Neural progenitor cell (in vitro differentiated cells): ENCODE results near the gene DOK1. TPM values are rescaled to one million over a fixed set of nuclear protein-coding genes. Genes with fewer than 3 reads are reported as not detected.

ENCODE experiments used
- DNase-seq: peaks from one replicate; pipeline ENCODE4 v3.0.0-alpha.2; 2016; ENCODE audit warnings: low spot score
- H2AFZ ChIP-seq: fragments of 200-600 bp; sonication (generic); replicated peaks from 2 replicates; pipeline ENCODE4 v1.6.1; 2016; ENCODE audit warnings: antibody characterized with exemption
- H3F3A ChIP-seq: fragments of 200-600 bp; sonication (generic); 2 replicates; pipeline ENCODE4 v1.6.1; 2016; ENCODE audit warnings: antibody characterized with exemption, low read depth
- H3K27ac ChIP-seq: fragments of 200-600 bp; sonication (generic); 2 replicates; pipeline ENCODE4 v1.5.1; 2016; ENCODE audit warnings: mild to moderate bottlenecking
- H3K27me3 ChIP-seq: fragments of 200-600 bp; sonication (generic); 2 replicates; pipeline ENCODE4 v1.6.1; 2016; ENCODE audit warnings: mild to moderate bottlenecking, moderate library complexity
- H3K36me3 ChIP-seq: fragments of 200-600 bp; sonication (generic); 2 replicates; pipeline ENCODE4 v1.5.1; 2016
- H3K4me1 ChIP-seq: fragments of 200-600 bp; sonication (generic); 2 replicates; pipeline ENCODE4 v1.6.1; 2016; ENCODE audit warnings: mixed run types
- H3K4me2 ChIP-seq: fragments of 200-600 bp; sonication (generic); 2 replicates; pipeline ENCODE4 v1.6.1; 2016
- H3K4me3 ChIP-seq: fragments of 200-600 bp; sonication (generic); 2 replicates; pipeline ENCODE4 v1.5.1; 2016
- H3K79me2 ChIP-seq: fragments of 200-600 bp; sonication (generic); 2 replicates; pipeline ENCODE4 v1.6.1; 2016; ENCODE audit warnings: low read depth
- H3K9ac ChIP-seq: fragments of 200-600 bp; sonication (generic); 2 replicates; pipeline ENCODE4 v1.6.1; 2016
- H3K9me3 ChIP-seq: fragments of 200-600 bp; sonication (generic); 2 replicates; pipeline ENCODE4 v1.5.1; 2016; ENCODE audit warnings: low read depth
- H4K20me1 ChIP-seq: fragments of 200-600 bp; sonication (generic); 2 replicates; pipeline ENCODE4 v1.6.1; 2016; ENCODE audit warnings: low read depth
- H3K27ac Mint-ChIP-seq: 3 replicates; pipeline ENCODE4 v1.8.0; 2021; ENCODE audit warnings: mixed read lengths
- H3K27me3 Mint-ChIP-seq: 2 replicates; pipeline ENCODE4 v1.8.0; 2022; ENCODE audit warnings: low read depth, mild to moderate bottlenecking, inconsistent platforms, moderate library complexity, mixed read lengths; ENCODE audit not compliant: insufficient read depth
- H3K36me3 Mint-ChIP-seq: 3 replicates; pipeline ENCODE4 v1.8.0; 2021; ENCODE audit warnings: mixed read lengths
- H3K4me1 Mint-ChIP-seq: 3 replicates; pipeline ENCODE4 v1.8.0; 2021; ENCODE audit warnings: mixed read lengths
- H3K4me3 Mint-ChIP-seq: 3 replicates; pipeline ENCODE4 v1.8.0; 2021; ENCODE audit warnings: mild to moderate bottlenecking, moderate library complexity, mixed read lengths
- H3K9me3 Mint-ChIP-seq: 3 replicates; pipeline ENCODE4 v1.8.0; 2020; ENCODE audit warnings: mixed read lengths
- EZH2 ChIP-seq: fragments of 200-600 bp; sonication (generic); IDR thresholded peaks from 2 replicates; pipeline ENCODE4 v1.6.1; 2017; ENCODE audit warnings: antibody characterized with exemption, mild to moderate bottlenecking, moderate library complexity
- EZH2phosphoT487 ChIP-seq: fragments of 200-600 bp; sonication (generic); IDR thresholded peaks from 2 replicates; pipeline ENCODE4 v1.6.1; 2017; ENCODE audit warnings: antibody characterized with exemption
- total RNA-seq: library from RNA; depleted of rRNA; stranded (reverse); fragments of >200 nt; gene quantifications from 2 replicates; pipeline ENCODE4 v1.2.3, GENCODE V29; 2015; ENCODE audit warnings: low replicate concordance
- TF ChIP-seq, protein P1 (sequence below): fragments of 200-600 bp; sonication (generic); IDR thresholded peaks from 2 replicates; pipeline ENCODE4 v1.5.1; 2017; ENCODE audit warnings: antibody characterized with exemption, mild to moderate bottlenecking

The DOK1 gene
- total RNA-seq, 1 donor from 2014 or later: 3.4 TPM

DNA sequence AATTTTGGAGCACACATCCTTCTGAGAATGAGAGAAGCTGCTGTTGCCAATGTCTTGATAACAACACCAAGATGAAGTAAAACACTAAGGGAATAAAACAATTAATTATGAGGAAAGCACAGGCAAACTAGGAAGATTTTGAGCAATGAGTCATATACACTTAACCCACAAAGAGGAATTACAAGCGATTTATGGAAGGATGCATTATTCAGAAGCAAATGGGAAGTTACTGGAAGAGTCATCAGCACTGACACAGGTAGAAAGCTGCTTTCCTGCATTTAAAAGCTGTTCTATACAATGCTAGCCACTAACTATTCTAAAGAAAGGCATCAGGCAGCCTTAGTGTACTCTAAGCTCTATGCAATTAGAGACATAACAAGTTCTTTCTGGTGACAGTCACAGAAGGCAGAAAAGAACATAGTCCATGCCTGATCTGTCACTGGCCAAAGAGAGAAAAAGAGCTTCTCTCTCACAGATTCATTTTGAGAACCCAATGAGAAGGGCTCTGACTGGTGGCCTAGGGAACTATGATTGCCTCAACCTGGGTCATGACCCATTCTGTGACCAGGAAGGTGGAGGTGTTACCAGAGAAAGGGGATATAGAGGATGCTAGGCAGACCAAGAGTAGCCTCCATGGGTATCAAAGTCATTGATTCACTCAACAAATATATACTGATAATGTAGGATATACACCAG, 48.2 kb downstream of the DOK1 start:
- Mint-ChIP-seq H3K36me3 (no peaks in the 10 kb centered on the region), H3K27ac (no peak overlapping the region), H3K4me3 (no peak overlapping the region), H3K9me3 (no peaks in the 10 kb centered on the region), H3K27me3 (peaks cover 5% of the 10 kb centered on the region), H3K4me1 (no peaks in the 10 kb centered on the region)
- Histone ChIP-seq H3F3A (no peaks in the 10 kb centered on the region), H4K20me1 (no peaks in the 10 kb centered on the region), H3K9ac (no peak overlapping the region), H3K4me3 (no peak overlapping the region), H3K79me2 (no peaks in the 10 kb centered on the region), H3K9me3 (no peaks in the 10 kb centered on the region), H2AFZ (no peak overlapping the region), H3K4me2 (no peak overlapping the region), H3K4me1 (no peaks in the 10 kb centered on the region), H3K27me3 (peaks cover 23% of the 10 kb centered on the region), H3K27ac (no peak overlapping the region), H3K36me3 (no peaks in the 10 kb centered on the region)
- TF ChIP-seq EZH2phosphoT487: no peak
- TF ChIP-seq, protein P1, sequence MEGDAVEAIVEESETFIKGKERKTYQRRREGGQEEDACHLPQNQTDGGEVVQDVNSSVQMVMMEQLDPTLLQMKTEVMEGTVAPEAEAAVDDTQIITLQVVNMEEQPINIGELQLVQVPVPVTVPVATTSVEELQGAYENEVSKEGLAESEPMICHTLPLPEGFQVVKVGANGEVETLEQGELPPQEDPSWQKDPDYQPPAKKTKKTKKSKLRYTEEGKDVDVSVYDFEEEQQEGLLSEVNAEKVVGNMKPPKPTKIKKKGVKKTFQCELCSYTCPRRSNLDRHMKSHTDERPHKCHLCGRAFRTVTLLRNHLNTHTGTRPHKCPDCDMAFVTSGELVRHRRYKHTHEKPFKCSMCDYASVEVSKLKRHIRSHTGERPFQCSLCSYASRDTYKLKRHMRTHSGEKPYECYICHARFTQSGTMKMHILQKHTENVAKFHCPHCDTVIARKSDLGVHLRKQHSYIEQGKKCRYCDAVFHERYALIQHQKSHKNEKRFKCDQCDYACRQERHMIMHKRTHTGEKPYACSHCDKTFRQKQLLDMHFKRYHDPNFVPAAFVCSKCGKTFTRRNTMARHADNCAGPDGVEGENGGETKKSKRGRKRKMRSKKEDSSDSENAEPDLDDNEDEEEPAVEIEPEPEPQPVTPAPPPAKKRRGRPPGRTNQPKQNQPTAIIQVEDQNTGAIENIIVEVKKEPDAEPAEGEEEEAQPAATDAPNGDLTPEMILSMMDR: no peak
- no peak for TF ChIP-seq EZH2
- DNase-seq: no peak

DNA sequence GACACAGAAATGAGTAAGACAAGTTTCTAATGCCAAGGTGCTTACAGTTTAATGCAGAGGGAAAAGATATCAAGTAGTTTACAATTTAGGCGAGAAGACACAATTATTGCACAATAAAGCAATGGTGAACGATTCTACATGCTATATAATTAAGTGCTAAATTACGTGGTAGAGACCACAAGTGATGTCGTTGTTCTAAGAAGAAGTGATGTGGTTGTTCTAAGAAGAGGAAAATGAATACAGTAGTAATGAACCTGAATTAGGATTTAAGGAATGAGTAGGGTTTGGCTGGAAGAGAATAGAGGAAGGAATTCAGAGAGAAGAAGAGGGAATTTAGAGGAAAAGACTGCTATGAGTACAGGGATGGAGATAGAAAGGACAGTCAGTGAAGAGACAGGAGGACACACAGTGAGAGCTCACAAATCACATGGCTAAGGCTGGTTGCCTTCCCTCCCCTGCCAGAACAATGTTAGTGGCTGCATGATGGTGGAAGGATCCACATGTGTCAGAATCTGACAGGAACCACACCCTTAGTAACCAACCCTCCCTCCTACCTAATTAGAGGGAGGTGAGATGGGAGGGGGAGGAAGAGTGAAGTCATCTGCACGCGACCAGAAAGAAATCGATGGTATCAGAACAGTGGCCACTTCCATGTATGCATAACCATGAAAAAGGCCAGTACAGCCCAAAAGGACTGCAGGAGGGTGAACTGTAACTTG, 48.9 kb downstream of the DOK1 start:
- no peak overlapping the region for H3K4me3 ChIP-seq
- H3K36me3 Mint-ChIP-seq: no peaks in the 10 kb centered on the region
- H3K36me3 ChIP-seq: no peaks in the 10 kb centered on the region
- no peak overlapping the region for H2AFZ ChIP-seq
- H3K9me3 Mint-ChIP-seq: no peaks in the 10 kb centered on the region
- no peaks in the 10 kb centered on the region for H3K4me1 Mint-ChIP-seq
- DNase-seq: no peak
- no peak overlapping the region for H3K4me3 Mint-ChIP-seq
- no peaks in the 10 kb centered on the region for H3K9me3 ChIP-seq
- no peaks in the 10 kb centered on the region for H3K4me1 ChIP-seq
- H3K4me2 ChIP-seq: no peak overlapping the region
- no peak overlapping the region for H3K27ac ChIP-seq
- H3K79me2 ChIP-seq: no peaks in the 10 kb centered on the region
- no peak overlapping the region for H3K9ac ChIP-seq
- peaks cover 23% of the 10 kb centered on the region for H3K27me3 ChIP-seq
- H3K27me3 Mint-ChIP-seq: peaks cover 5% of the 10 kb centered on the region
- no peak overlapping the region for H3K27ac Mint-ChIP-seq
- H4K20me1 ChIP-seq: no peaks in the 10 kb centered on the region
- no peaks in the 10 kb centered on the region for H3F3A ChIP-seq
- TF ChIP-seq, protein P1: no peak
- TF ChIP-seq EZH2phosphoT487 (no peak), EZH2 (no peak)

DNA sequence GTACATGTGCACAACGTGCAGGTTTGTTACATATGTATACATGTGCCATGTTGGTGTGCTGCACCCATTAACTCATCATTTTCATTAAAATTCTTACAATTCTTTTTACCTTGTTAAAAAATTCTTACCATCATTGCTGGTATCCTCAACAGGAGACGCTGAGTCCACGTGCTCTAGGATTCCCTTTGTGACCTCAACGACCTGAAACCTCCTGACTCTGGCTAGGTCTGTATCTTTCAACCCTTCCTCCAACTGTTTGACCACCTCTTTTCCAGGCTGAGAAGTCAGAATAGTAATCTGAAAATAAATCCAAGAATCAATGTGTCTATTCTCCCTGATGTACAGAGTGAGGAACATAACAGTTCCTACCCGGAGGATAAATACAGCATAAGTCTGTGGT, 52.4 kb downstream of the DOK1 start:
- Mint-ChIP-seq H3K27ac (no peak overlapping the region), H3K27me3 (peaks cover 5% of the 10 kb centered on the region), H3K9me3 (peaks cover 8% of the 10 kb centered on the region), H3K4me1 (no peaks in the 10 kb centered on the region), H3K4me3 (no peak overlapping the region), H3K36me3 (no peaks in the 10 kb centered on the region)
- no peaks in the 10 kb centered on the region for H3F3A ChIP-seq
- no peak for DNase-seq
- no peak overlapping the region for H3K27ac ChIP-seq
- no peaks in the 10 kb centered on the region for H3K9me3 ChIP-seq
- TF ChIP-seq, protein P1: no peak
- TF ChIP-seq EZH2: no peak
- TF ChIP-seq EZH2phosphoT487: no peak
- no peak overlapping the region for H2AFZ ChIP-seq
- H3K27me3 ChIP-seq: peaks cover 10% of the 10 kb centered on the region
- no peak overlapping the region for H3K4me3 ChIP-seq
- no peak overlapping the region for H3K9ac ChIP-seq
- no peaks in the 10 kb centered on the region for H4K20me1 ChIP-seq
- no peaks in the 10 kb centered on the region for H3K36me3 ChIP-seq
- H3K4me1 ChIP-seq: no peaks in the 10 kb centered on the region
- H3K4me2 ChIP-seq: no peak overlapping the region
- no peaks in the 10 kb centered on the region for H3K79me2 ChIP-seq

Other genes with a start within 250 kb of the DOK1 start
- 1.7 and 2.0 TPM in 2 replicates for gene SLC4A5, start 211.3 kb upstream of the DOK1 start, total RNA-seq
- 100 and 134 TPM in 2 replicates for gene DCTN1, start 174.4 kb upstream of the DOK1 start, total RNA-seq
- gene C2orf81, start 133.1 kb upstream of the DOK1 start, total RNA-seq: 1.8 and 6.0 TPM in 2 replicates
- gene WDR54, start 133.0 kb upstream of the DOK1 start, total RNA-seq: 88.1 and 138 TPM in 2 replicates
- gene RTKN, start 112.8 kb upstream of the DOK1 start, total RNA-seq: 11.4 and 40.0 TPM in 2 replicates
- 8.7 and 15.9 TPM in 2 replicates for gene INO80B, start 99.6 kb upstream of the DOK1 start, total RNA-seq
- gene WBP1, start 96.3 kb upstream of the DOK1 start, total RNA-seq: 38.2 and 132 TPM in 2 replicates
- gene MOGS, start 89.3 kb upstream of the DOK1 start, total RNA-seq: 32.0 and 68.3 TPM in 2 replicates
- 9.8 and 22.5 TPM in 2 replicates for gene MRPL53, start 82.0 kb upstream of the DOK1 start, total RNA-seq
- 12.0 and 22.3 TPM in 2 replicates for gene CCDC142, start 71.7 kb upstream of the DOK1 start, total RNA-seq
- 22.6 and 41.1 TPM in 2 replicates for gene TTC31, start 71.6 kb upstream of the DOK1 start, total RNA-seq
- gene LBX2, start 55.1 kb upstream of the DOK1 start, total RNA-seq: 0.12 TPM in 1 of 2 replicates, not detected in the other
- gene PCGF1, start 47.0 kb upstream of the DOK1 start, total RNA-seq: 10.9 and 13.8 TPM in 2 replicates
- not detected in 2 replicates for gene TLX2, start 40.3 kb upstream of the DOK1 start, total RNA-seq
- 0.11 and 0.71 TPM in 2 replicates for gene DQX1, start 28.5 kb upstream of the DOK1 start, total RNA-seq
- gene AUP1, start 25.0 kb upstream of the DOK1 start, total RNA-seq: 47.9 and 73.7 TPM in 2 replicates
- 18.5 and 28.4 TPM in 2 replicates for gene HTRA2, start 24.8 kb upstream of the DOK1 start, total RNA-seq
- 24.2 and 39.1 TPM in 2 replicates for gene LOXL3, start 778 bp upstream of the DOK1 start, total RNA-seq
- 0.75 and 3.7 TPM in 2 replicates for gene M1AP, start 93.6 kb downstream of the DOK1 start, total RNA-seq
- 3.5 and 11.3 TPM in 2 replicates for gene SEMA4F, start 99.5 kb downstream of the DOK1 start, total RNA-seq